T-helper 22 cell (primary cell): ENCODE results near the gene YEATS4.
"Not testable (repeated sequence)": the region's sequence is repeated elsewhere in the genome, so short reads cannot be mapped to it uniquely, and the experiment has no call there.

Experiments
- DNase-seq: peaks from one replicate; pipeline ENCODE4 v3.0.0-alpha.2; 2020; ENCODE audit warnings: low read depth

Gene YEATS4

GRCh38 chr12:69359531-69360347 lies at the start of gene YEATS4:
Gene YEATS4, plus strand, starts transcription at chr12:69359743. Its CDS starts 230 bp downstream, at chr12:69359973.
- DNase-seq = peak; percentile 81

GRCh38 chr12:69313209-69313608 lies 46.3 kb upstream of the YEATS4 start:
- DNase-seq = no peak

DNA sequence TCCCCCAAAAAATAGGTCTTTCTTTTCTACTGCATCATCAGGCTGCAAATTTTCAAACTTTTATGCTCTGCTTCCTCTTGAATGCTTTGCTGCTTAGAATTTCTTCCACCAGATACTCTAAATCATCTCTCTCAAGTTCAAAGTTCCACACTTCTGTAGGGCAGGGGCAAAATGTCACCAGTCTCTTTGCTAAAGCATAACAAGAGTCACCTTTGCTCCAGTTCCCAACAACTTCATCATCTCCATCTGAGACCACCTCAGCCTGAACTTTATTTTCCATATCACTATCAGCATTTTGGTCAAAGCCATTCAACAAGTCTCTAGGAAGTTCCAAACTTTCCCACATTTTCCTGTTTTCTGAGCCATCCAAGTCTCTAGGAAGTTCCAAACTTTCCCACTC lies 42.8 kb upstream of the YEATS4 start:
- not testable (repeated sequence) for DNase-seq

- DNase-seq = not testable (repeated sequence)
Observed at GRCh38 chr12:69317233-69317632, 42.3 kb upstream of the YEATS4 start.

GRCh38 chr12:69318225-69318624 lies 41.3 kb upstream of the YEATS4 start:
- no peak for DNase-seq

DNA sequence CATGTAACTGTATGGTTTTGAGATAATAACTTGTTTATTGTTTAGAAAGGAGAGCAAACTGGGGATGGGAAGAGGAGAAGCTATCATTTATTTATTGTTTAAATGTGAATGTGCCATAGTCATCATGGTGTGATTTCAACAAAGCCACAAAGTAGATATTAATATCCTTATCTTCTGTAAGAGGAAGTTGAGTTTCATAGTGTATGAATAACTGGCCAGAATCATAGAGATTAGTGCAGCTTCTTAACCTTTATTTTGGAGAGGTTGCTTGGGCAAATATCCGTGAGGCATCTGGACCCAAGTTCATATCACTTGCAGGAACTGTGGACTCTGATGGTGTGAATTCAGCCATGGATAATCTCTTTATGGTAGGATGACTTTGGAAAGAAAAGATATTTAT lies 38.2 kb upstream of the YEATS4 start:
- no peak for DNase-seq

DNA sequence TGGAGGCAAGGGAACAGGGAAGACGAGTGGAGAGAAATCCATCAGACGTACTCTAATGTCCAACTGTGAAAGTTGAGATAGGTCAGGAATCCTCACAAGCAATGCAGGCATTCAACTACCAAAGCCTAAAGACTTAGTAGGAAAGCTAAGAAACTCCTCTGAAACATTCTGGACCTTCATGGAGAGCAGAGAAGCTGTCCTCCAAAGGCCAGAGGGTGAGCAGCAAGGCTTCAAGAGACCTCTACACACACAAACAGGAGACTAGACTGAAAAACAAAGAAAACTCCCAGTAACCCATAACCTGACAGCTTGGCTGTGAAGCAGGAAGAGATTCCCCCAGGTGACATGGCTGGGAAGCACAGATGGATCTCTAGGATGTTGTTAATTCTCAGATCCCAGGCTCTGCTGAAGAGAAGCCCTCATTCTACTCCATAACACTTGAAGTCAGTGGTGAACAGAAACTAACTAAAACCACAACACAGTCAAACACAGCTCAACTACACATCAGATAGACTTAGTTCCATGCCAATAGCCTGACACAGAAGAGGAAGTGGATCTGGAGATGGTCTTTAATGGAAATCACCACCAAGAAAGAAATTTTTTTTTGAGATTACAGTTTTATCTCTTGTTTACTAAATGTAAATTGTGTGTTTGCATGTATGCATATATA lies 34.6 kb upstream of the YEATS4 start:
- no peak for DNase-seq

GRCh38 chr12:69328426-69328825 lies 31.1 kb upstream of the YEATS4 start:
- no peak for DNase-seq

- DNase-seq = no peak
Observed at GRCh38 chr12:69329669-69330428, 29.7 kb upstream of the YEATS4 start.

DNA sequence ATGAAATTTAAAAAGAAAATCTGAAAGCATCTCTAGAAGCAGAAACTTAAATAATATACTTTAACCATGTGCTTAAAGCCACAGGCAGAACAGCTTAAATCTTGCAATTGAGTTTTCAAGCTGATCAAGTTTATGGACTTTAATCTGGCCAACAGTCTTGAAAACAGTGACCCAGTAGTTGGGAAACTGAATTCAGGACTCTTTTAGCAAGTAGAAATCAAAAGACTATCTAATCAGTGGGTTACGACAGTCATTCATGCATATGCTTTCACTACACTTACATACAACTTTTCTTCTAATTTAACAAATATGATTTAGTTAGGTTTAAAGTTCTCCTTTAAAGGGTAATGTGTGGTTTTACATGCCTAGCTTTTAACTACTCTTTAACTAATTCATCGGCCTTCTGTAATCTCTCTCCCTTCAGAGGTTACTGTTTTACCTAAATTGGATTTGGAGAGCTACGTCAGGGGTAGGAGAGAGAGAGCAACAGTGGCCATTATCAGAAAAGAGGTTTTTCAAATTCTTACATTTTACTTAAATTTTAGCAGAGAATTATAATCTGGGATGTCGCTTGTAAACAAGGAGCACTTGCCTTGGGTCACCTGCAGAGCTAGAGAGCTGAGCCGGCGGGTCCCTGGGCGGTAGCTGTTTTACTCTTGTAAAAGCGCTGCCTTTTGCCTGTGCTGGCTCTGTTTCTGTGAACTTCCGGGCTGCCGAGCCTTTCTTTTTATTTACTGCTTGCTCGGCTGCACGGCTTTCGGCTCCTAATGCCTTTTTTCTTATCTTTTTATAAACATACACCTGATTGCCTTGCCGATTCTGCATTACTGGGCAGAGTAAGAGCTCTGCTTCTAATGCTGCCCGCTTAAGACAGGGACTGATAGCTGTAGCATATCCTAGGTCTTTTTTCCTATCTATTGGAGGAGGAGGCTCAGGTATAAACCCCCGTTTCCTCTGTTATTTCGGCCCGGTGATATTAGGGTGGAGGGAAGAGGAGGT lies 28.8 kb upstream of the YEATS4 start:
- DNase-seq = peak; percentile 14

DNA sequence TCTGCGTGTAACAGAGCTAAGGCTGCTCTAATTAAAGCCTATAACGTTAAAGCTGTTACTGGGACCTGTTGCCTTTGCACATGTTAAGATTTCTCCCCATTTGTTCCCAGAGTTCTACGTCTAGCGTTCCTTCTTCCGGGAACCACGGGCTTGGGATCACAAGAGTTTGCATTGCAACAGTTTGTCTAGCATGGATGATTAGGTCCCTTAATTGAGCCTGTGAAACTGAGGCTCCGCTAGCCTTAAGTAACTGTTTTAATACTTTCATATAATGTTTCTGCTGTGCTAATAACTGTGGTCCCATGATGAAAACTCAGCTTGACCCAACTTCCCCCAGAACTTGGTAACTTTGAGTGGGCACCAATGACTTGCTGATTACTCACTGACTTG lies 28.0 kb upstream of the YEATS4 start:
- DNase-seq = no peak

GRCh38 chr12:69331909-69332684 lies 27.4 kb upstream of the YEATS4 start:
- DNase-seq = no peak

- no peak for DNase-seq
Observed at GRCh38 chr12:69332815-69333358, 26.7 kb upstream of the YEATS4 start.

DNA sequence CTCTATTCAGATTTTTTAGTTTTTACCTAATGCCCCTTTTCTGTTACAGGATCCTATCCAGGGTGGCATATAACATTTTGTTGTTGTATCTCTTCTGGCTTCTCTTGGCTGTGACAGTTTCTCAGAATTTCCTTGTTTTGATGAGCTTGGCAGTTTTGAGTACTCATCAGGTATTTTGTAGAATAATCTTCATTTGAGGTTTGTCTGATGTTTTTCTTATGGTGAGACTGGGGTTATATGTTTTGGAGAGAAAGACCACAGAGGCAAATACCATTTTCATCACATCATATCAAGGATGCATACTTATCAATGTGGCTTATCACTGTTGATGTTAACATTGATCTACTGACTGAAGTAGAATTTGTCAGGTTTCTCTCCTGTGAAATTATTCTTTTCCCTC lies 25.4 kb upstream of the YEATS4 start:
- DNase-seq = no peak

- no peak for DNase-seq
Observed at GRCh38 chr12:69337311-69338090, 22.0 kb upstream of the YEATS4 start.

DNA sequence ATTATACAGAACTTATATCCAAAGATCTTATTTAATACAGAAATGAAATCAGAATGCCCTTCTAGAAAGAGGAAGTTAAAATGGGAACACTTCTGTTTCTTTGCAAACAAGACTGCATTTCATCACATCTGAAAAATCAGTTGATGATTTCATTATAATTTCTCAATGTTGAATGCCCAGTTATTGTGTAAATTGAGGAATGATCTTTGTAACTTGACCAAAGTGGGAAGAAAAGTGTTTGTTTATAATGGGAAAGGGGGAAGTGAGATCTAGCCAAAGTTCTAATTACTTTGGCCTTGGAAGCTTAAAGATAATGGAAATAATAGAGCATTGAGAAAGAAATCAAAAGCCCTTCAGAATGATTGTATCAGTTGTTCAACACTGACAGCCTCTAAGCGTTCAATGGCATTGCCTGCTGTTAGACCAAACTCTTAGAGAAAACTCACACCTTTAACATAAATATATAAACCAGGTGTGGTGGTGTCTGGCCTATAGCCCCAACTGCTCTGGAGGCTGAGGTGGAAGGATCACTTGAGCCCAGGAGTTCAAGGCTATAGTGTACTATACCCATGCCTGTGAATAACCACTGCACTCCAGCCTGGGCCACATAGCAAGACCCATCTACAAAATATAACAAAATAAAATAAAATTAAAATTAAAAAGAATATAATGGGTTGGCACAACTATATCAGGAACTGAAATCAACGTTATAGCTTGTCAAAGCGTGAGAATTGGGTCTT lies 21.3 kb upstream of the YEATS4 start:
- no peak for DNase-seq

- DNase-seq = no peak
Observed at GRCh38 chr12:69338936-69339335, 20.6 kb upstream of the YEATS4 start.

DNA sequence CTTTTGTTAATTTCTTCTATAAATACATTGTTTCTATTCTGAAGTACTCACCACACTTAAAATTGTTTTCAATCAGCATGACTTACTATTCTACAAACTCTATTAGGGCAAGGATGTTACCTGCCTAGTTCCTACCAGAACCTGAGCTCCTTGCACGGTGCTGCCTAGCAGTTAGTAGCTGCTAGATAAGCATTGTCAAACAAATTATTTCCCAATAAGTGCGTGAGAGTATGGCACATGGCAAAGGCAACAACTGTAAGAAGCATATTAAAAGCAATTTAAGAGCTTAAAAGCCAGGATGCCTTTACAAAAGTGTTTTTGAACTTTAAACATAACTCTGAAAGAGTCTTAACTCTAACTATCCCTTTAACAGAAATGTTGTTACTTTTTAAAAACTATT lies 19.5 kb upstream of the YEATS4 start:
- DNase-seq = no peak

DNA sequence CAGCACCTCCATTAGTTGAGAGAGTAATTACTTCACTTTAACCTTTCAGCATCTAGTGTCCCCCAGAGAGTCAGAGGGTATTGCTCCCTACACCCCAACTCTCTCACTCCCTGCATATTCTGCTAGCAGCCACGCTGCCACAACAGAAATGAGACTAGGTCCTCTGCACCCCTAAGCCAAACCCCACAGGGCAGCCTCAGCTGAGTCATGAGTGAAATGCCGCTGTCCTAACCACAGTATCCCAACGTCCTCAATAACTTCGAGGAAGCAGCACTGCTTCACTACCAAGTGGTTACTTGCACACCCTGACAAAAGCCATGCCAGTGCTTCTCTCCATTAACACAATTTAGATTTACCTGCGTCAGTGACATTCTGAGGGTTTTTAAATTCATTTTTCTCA lies 18.2 kb upstream of the YEATS4 start:
- DNase-seq = no peak
